PC-9 (cell line): ENCODE results near the gene MRPL14. TPM values are rescaled to one million over a fixed set of nuclear protein-coding genes. Genes with fewer than 3 reads are reported as not detected.

Experiments used
- BruUV-seq: library from RNA; stranded (reverse); fragments of 400-500 nt; replicated peaks from 2 replicates; lab custom pipeline; 2021; lab: Mats Ljungman, UMichigan
- CTCF ChIA-PET: fragments of 300-600 bp; sonication (Branson Sonifier 250); formaldehyde crosslinking; loops from one replicate; lab custom pipeline; 2022; ENCODE audit warnings: antibody characterized with exemption; lab: Charles Lee
- POLR2A ChIA-PET: fragments of 300-600 bp; sonication (Branson Sonifier 250); formaldehyde crosslinking; loops from one replicate; lab custom pipeline; 2022; ENCODE audit warnings: antibody characterized with exemption; ENCODE audit not compliant: unreplicated experiment; lab: Charles Lee
- DNase-seq, 2 experiments: peaks; one replicate each; pipeline versions ENCODE4 v3.0.0 to v3.0.0-alpha.2; 2015 to 2022; ENCODE audit warnings: mixed read lengths in 1 of 2
- H2AFZ ChIP-seq: fragments of 200-600 bp; sonication (generic); 2 replicates; pipeline ENCODE4 v1.8.1; 2017; ENCODE audit warnings: antibody characterized with exemption
- H3F3A ChIP-seq: fragments of 200-600 bp; sonication (generic); 2 replicates; pipeline ENCODE4 v1.8.1; 2017; ENCODE audit warnings: antibody characterized with exemption, mild to moderate bottlenecking, low read depth; ENCODE audit not compliant: insufficient read depth
- H3K27ac ChIP-seq: fragments of 200-600 bp; sonication (generic); 2 replicates; pipeline ENCODE4 v1.6.1; 2016; ENCODE audit warnings: mixed run types
- H3K27me3 ChIP-seq: fragments of 200-600 bp; sonication (generic); 2 replicates; pipeline ENCODE4 v1.6.1; 2016; ENCODE audit warnings: low read depth, mixed run types; ENCODE audit not compliant: insufficient read depth
- H3K36me3 ChIP-seq: fragments of 200-600 bp; sonication (generic); 2 replicates; pipeline ENCODE4 v1.6.1; 2016; ENCODE audit warnings: low read depth, mixed run types
- H3K4me1 ChIP-seq: fragments of 200-600 bp; sonication (generic); replicated peaks from 2 replicates; pipeline ENCODE4 v1.6.1; 2016; ENCODE audit warnings: mixed run types; ENCODE audit not compliant: insufficient read depth
- H3K4me2 ChIP-seq: fragments of 200-600 bp; sonication (generic); 2 replicates; pipeline ENCODE4 v1.6.1; 2017; ENCODE audit warnings: mixed run types
- H3K4me3 ChIP-seq: fragments of 200-600 bp; sonication (generic); 2 replicates; pipeline ENCODE4 v1.6.1; 2016; ENCODE audit warnings: mixed run types
- H3K79me2 ChIP-seq: fragments of 200-600 bp; sonication (generic); 2 replicates; pipeline ENCODE4 v1.6.1; 2017; ENCODE audit warnings: low read depth, mixed run types
- H3K9me2 ChIP-seq: fragments of 200-600 bp; sonication (generic); 2 replicates; pipeline ENCODE4 v1.8.1; 2017; ENCODE audit warnings: mild to moderate bottlenecking; ENCODE audit not compliant: insufficient read depth
- H3K9me3 ChIP-seq: fragments of 200-600 bp; sonication (generic); 2 replicates; pipeline ENCODE4 v1.8.1; 2016; ENCODE audit warnings: low read depth; ENCODE audit not compliant: insufficient read depth
- H4K20me1 ChIP-seq: fragments of 200-600 bp; sonication (generic); 2 replicates; pipeline ENCODE4 v1.8.1; 2017; ENCODE audit not compliant: insufficient read depth
- EZH2 ChIP-seq: fragments of 200-600 bp; sonication (generic); IDR thresholded peaks from 2 replicates; pipeline ENCODE4 v1.8.0; 2017; ENCODE audit warnings: antibody characterized with exemption, low read depth
- intact Hi-C: fragments of 100-400 bp; cut with micrococcal nuclease; formaldehyde crosslinking; loops from one replicate; pipeline ENCODE4 v1.10.0; 2022; ENCODE audit not compliant: unreplicated experiment
- total RNA-seq: library from RNA; stranded (reverse); gene quantifications from 2 replicates; pipeline ENCODE4 v1.2.3, GENCODE V29; 2021
- TF ChIP-seq, protein P1 (sequence below): fragments of 200-600 bp; sonication (generic); conservative IDR thresholded peaks from 2 replicates; pipeline ENCODE4 v1.6.1; 2017; ENCODE audit warnings: mixed run types, antibody characterized with exemption, mild to moderate bottlenecking, moderate library complexity

Gene MRPL14
- total RNA-seq, 1 experiment from 2014 or later: 96.3 TPM

DNA sequence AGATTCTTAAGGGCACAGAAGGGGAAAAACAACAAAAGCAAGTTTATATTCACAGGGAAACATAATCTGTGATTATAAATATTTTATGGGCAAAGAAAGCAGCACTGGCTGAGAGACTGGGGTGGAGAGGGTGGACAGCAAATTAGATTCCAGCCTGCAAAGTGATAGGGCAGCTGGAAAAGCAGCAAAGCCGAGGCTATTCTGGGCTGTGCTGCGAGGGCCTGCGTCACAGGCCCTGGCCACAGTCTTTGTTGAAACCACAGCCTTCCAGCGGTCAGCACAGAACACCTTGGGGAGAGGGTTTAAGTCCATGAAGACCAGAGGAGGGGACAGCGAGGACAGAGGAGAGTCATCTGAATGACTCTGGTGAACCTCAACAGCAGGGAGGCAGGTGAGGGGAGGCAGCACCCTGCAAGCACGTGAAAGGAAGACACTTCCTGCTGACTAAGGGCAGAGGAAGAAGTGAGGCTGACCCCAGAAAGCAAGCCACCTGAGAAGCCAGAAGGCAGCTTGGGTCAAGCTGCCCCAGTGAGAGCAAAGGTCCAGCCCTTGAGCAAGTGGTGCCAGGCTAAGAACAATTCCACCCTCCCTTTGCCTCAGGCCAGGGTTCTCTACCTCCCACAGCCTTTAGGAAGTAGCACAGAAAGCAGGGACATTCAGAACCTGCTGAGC is 17.1 kb downstream of the MRPL14 start:
- BruUV-seq: no TSS peak
- H3K9me2 ChIP-seq: no peaks in the 10 kb centered on the region
- H3K4me1 ChIP-seq: no peaks in the 10 kb centered on the region
- peaks cover 7% of the 10 kb centered on the region; the same call in 1 of the 2 replicates for H3F3A ChIP-seq
- H3K4me3 ChIP-seq: no peak overlapping the region
- ChIA-PET CTCF (interaction anchor here (0.6 kb wide), 1 partner anchor 111 kb away, joined by 3 read pairs; no protein-coding TSS in a partner anchor), POLR2A (no interaction called here)
- H3K4me2 ChIP-seq: no peak overlapping the region
- H3K36me3 ChIP-seq: peaks cover 25% of the 10 kb centered on the region
- intact Hi-C loops: no loop called here
- no peak for DNase-seq
- H3K27me3 ChIP-seq: no peaks in the 10 kb centered on the region
- no peak overlapping the region for H3K27ac ChIP-seq
- H3K9me3 ChIP-seq: no peaks in the 10 kb centered on the region
- TF ChIP-seq, protein P1, sequence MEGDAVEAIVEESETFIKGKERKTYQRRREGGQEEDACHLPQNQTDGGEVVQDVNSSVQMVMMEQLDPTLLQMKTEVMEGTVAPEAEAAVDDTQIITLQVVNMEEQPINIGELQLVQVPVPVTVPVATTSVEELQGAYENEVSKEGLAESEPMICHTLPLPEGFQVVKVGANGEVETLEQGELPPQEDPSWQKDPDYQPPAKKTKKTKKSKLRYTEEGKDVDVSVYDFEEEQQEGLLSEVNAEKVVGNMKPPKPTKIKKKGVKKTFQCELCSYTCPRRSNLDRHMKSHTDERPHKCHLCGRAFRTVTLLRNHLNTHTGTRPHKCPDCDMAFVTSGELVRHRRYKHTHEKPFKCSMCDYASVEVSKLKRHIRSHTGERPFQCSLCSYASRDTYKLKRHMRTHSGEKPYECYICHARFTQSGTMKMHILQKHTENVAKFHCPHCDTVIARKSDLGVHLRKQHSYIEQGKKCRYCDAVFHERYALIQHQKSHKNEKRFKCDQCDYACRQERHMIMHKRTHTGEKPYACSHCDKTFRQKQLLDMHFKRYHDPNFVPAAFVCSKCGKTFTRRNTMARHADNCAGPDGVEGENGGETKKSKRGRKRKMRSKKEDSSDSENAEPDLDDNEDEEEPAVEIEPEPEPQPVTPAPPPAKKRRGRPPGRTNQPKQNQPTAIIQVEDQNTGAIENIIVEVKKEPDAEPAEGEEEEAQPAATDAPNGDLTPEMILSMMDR: no peak
- TF ChIP-seq EZH2: no peak
- H4K20me1 ChIP-seq: peaks cover 17% of the 10 kb centered on the region; the same call in 1 of the 2 replicates
- H3K79me2 ChIP-seq: peaks cover 3% of the 10 kb centered on the region; the same call in 1 of the 2 replicates
- no peak overlapping the region for H2AFZ ChIP-seq

DNA sequence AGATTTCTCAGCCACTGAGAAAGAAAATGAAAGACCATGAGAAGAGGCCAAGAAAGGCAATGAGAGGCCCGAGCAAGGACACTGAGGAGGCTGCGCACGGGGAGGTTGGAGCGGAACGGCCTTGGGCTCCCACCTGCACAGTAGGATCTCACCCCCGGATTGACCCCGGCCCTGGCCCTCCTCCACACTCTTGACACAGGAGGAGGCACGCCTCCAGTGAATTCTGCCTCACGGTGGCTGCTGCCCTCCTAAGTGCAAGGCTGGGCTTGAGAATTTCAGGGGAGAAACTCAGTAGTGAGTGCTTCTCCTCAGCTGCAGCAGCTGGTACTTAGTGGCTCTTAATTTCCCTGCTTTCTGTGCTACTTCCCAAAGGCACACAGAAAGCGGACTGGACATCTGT is 18.0 kb downstream of the MRPL14 start:
- TF ChIP-seq, protein P1: no peak
- TF ChIP-seq EZH2: no peak
- ChIA-PET CTCF (interaction anchor here (0.6 kb wide), 1 partner anchor 12 kb away, joined by 3 read pairs; no protein-coding TSS in a partner anchor), POLR2A (no interaction called here)
- Histone ChIP-seq H3K4me1 (no peaks in the 10 kb centered on the region), H3K9me2 (no peaks in the 10 kb centered on the region), H3K36me3 (peaks cover 22% of the 10 kb centered on the region), H2AFZ (no peak overlapping the region), H3K79me2 (no peaks in the 10 kb centered on the region; the same call in 1 of the 2 replicates), H3K9me3 (no peaks in the 10 kb centered on the region), H4K20me1 (peaks cover 16% of the 10 kb centered on the region; the same call in 1 of the 2 replicates), H3K27ac (no peak overlapping the region), H3K4me2 (no peak overlapping the region), H3F3A (peaks cover 9% of the 10 kb centered on the region; the same call in 1 of the 2 replicates), H3K27me3 (no peaks in the 10 kb centered on the region), H3K4me3 (no peak overlapping the region)
- BruUV-seq: no TSS peak
- intact Hi-C loops: no loop called here
- no peak for DNase-seq

DNA sequence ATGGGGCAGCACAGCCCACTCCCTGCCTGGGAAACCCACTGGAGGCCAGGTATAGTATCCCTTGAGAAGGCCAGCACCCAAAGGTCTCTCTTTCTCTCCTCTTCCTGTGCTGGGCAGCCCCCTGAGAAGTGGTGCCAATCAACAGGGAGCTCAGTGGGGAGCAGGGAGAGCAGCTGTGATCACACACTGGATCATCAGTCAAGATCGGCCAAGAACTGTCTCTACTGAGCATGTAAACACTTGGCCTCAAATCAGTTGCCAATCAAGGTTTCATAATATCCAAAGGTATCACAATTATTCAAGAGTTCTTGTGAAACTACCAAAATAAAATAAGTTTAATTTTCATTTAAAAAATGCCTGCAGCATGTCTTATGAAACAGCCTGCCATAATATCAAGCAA is 18.8 kb downstream of the MRPL14 start:
- Histone ChIP-seq H3K79me2 (no peaks in the 10 kb centered on the region; the same call in 1 of the 2 replicates), H3F3A (peaks cover 9% of the 10 kb centered on the region; the same call in 1 of the 2 replicates), H2AFZ (no peak overlapping the region), H3K4me3 (no peak overlapping the region), H3K27me3 (no peaks in the 10 kb centered on the region), H3K9me3 (no peaks in the 10 kb centered on the region), H3K27ac (no peak overlapping the region), H3K9me2 (no peaks in the 10 kb centered on the region), H3K36me3 (peaks cover 15% of the 10 kb centered on the region), H3K4me1 (no peaks in the 10 kb centered on the region), H3K4me2 (no peak overlapping the region), H4K20me1 (peaks cover 16% of the 10 kb centered on the region; the same call in 1 of the 2 replicates)
- no TSS peak for BruUV-seq
- POLR2A ChIA-PET: no interaction called here
- intact Hi-C loops: no loop called here
- TF ChIP-seq, protein P1: no peak
- TF ChIP-seq EZH2: no peak
- no peak for DNase-seq
- CTCF ChIA-PET: interaction anchor here (0.6 kb wide), 1 partner anchor 13 kb away, joined by 3 read pairs; no protein-coding TSS in a partner anchor
